ENCODE results near the gene CUBN.
"Not testable (repeated sequence)": the region's sequence is repeated elsewhere in the genome, so short reads cannot be mapped to it uniquely, and the experiment has no call there.

The CUBN gene

DNA sequence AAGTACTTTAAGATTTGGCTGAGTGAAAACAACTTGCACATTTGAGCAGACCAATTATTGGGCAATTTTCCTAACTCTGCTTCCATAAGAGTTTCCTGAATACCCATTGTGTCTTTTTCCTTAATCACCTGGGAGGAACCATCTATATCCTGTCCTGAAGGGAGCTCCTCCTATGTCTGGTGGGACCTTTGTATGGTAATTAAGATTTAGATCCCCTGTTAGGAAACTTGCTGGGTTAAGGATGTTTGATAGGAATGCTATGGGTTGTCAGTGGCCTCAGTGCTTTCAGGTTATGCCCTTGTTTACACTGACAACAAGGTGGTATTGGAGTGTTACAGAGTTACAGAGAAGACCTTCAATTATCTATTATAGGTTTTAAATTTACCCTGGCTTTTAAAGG, 116.9 kb downstream of the CUBN start:
- not testable (repeated sequence) for H3K4me3 ChIP-seq (ENCODE audit: low read depth, low read length); H3K9me3 ChIP-seq (ENCODE audit: control insufficient read depth, insufficient read depth, low read length); H3K4me1 ChIP-seq (ENCODE audit: control insufficient read depth, insufficient read depth, low read length); H3K27me3 ChIP-seq (ENCODE audit: control insufficient read depth, insufficient read depth, low read length); H3K36me3 ChIP-seq (ENCODE audit: control insufficient read depth, insufficient read depth, low read length); H3K9ac ChIP-seq (ENCODE audit: low read depth, low read length)

DNA sequence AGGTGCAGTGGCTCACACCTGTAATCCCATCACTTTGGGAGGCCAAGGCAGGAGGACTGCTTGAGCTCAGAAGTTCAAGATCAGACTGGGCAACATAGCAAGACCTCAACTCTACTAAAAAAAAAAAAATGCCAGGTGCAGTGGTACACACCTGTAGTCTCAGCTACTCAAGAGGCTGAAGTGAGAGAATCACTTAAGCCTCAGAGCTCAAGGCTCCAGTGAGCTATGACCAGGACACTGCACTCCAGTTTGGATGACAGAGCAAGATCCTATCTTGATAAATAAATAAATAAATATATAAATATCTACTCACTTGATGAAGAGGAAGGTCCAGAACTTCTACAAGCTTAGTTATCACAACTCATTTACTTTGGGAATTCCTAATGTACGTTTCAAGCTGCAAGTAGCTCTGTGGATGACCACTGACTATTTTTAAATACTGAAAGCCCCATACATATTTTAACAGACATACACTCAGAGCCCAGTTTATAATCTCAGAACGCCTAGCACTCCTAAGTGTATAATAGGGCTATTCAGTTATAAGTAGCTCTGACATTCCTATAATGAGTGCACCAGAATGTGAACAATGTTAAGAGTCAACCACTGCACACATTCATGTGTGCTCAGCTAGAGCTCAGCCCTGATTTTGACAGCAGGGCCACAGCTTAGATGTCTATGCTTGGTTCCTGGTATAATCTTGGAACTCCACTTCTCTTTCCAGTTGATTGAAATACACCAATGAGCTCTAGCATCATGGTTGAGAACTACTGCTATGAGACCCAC, 119.1 kb downstream of the CUBN start:
- Histone ChIP-seq H3K9ac (ENCODE audit: low read depth, low read length) (no peak overlapping the region), H3K4me3 (ENCODE audit: low read depth, low read length) (no peak overlapping the region), H3K36me3 (ENCODE audit: control insufficient read depth, insufficient read depth, low read length) (no peaks in the 10 kb centered on the region)

DNA sequence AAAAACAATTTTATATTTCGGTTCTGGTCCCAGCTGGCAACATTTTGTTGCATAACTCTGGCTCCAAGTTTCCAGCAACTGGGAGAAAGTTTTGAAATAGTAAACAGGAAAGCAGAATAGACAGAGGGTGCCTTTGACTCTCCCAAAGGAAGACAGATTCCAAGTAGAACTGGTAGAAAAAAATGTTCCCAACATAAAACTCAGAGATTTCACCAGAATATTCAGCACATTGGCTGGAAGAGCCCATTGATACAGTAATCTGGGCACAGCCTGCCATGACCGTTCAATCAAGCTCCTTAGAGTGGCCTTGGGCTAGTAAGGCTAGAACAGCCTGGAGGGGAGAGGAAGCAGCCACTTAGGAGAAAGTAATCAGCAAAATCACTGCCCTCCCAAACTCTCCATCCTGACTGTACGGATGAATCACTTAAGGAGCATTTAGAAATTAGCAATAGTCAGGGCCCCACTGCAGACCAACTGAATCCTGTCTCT, 120.4 kb downstream of the CUBN start:
- H3K4me3 ChIP-seq (ENCODE audit: low read depth, low read length): no peak overlapping the region

More for the DNA sequence above, 119.1 kb downstream of the CUBN start:
- Histone ChIP-seq H3K4me1 (ENCODE audit: control insufficient read depth, insufficient read depth, low read length) (no peaks in the 10 kb centered on the region), H3K9me3 (ENCODE audit: control insufficient read depth, insufficient read depth, low read length) (no peaks in the 10 kb centered on the region), H3K27me3 (ENCODE audit: control insufficient read depth, insufficient read depth, low read length) (no peaks in the 10 kb centered on the region)

GRCh38 chr10:17007418-17007770, 122.2 kb downstream of the CUBN start:
- Histone ChIP-seq H3K9me3 (ENCODE audit: control insufficient read depth, insufficient read depth, low read length) (no peaks in the 10 kb centered on the region), H3K4me1 (ENCODE audit: control insufficient read depth, insufficient read depth, low read length) (no peaks in the 10 kb centered on the region), H3K36me3 (ENCODE audit: control insufficient read depth, insufficient read depth, low read length) (no peaks in the 10 kb centered on the region), H3K9ac (ENCODE audit: low read depth, low read length) (no peak overlapping the region), H3K27me3 (ENCODE audit: control insufficient read depth, insufficient read depth, low read length) (no peaks in the 10 kb centered on the region), H3K4me3 (ENCODE audit: low read depth, low read length) (no peak overlapping the region)

More for the DNA sequence above, 120.4 kb downstream of the CUBN start:
- H3K27me3 ChIP-seq (ENCODE audit: control insufficient read depth, insufficient read depth, low read length): no peaks in the 10 kb centered on the region
- no peaks in the 10 kb centered on the region for H3K36me3 ChIP-seq (ENCODE audit: control insufficient read depth, insufficient read depth, low read length)
- no peaks in the 10 kb centered on the region for H3K4me1 ChIP-seq (ENCODE audit: control insufficient read depth, insufficient read depth, low read length)
- no peak overlapping the region for H3K9ac ChIP-seq (ENCODE audit: low read depth, low read length)
- H3K9me3 ChIP-seq (ENCODE audit: control insufficient read depth, insufficient read depth, low read length): no peaks in the 10 kb centered on the region

DNA sequence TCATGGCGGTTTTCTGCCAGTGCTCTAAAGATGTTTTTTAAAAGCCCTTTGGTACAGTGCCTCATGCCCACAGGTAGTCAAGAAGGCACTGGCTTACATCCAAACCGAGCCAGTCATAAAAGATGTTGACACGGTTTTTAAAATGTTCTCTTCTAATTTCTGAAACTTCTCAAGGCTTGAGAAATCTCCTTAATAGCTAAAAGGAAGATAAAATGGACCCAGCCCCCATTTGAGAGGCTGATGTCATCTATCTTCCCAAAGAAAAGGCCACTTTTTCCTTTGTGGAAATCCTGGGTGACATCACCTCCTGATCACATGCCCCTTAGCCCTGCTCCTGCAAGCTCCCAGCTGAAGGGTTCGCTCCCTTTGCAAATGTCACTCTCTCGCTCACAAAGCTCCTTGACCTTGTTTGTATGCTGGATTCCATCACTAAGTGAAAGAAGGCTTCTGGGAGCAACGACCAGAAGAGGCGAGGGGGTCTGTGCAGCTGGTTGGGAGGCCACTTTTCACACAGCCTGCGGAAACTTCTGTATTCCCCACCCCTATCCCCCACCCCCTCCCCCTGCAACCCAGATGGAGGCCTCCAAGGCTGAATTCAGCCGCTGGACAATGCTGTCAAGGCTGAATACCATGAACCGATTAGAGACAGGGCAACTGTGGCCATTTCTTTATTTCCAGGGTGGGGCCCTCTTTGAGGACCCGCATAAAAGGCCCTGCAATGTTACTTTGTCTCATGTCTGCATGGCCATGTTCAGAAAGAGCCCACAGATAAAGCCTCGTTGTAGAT, 122.8 kb downstream of the CUBN start:
- Histone ChIP-seq H3K36me3 (ENCODE audit: control insufficient read depth, insufficient read depth, low read length) (no peaks in the 10 kb centered on the region), H3K27me3 (ENCODE audit: control insufficient read depth, insufficient read depth, low read length) (no peaks in the 10 kb centered on the region), H3K9me3 (ENCODE audit: control insufficient read depth, insufficient read depth, low read length) (no peaks in the 10 kb centered on the region), H3K9ac (ENCODE audit: low read depth, low read length) (no peak overlapping the region), H3K4me3 (ENCODE audit: low read depth, low read length) (no peak overlapping the region), H3K4me1 (ENCODE audit: control insufficient read depth, insufficient read depth, low read length) (no peaks in the 10 kb centered on the region)

DNA sequence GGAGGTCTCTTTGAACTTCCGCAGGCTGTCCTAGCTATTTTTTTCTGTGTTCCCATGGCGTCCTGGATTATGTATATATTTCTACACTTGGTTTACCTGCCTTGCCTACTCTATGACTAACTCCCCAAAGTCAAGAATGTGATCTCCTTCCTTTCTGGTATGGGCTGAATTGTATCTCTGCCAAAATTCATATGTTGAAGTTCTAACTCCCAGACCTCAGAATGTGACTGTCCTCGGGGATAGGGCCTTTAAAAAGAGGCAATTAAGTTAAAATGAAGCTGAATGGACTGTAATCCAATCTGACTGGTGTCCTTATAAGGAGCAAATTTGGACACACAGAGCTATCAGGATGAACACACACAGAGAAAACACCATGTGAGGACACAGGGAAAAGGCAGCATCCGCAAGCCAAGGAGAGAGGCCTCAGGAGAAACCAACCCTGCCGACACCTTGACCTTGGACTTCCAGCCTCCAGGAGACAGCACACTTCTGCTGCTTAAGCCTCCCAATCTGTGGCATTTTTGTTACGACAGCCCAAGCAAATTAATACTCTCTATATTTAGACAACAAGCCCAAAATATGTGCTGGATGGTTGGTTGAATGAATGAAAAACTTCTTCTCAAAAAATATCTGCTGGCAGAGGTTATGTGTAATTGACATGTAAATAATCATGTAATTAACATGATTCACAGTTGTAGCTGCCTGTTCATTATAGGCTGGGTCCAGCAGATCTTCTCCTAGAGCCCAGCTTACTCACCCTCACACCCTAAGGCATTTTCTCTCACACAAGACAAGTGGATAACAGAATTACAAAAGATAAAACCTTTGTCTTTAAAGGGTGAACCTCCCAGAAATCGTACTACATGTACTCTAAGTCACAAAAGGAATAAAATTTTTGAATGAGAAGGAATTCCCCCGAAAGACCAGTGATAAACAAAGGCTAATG, 123.7 kb downstream of the CUBN start:
- no peaks in the 10 kb centered on the region for H3K36me3 ChIP-seq (ENCODE audit: control insufficient read depth, insufficient read depth, low read length)
- H3K4me1 ChIP-seq (ENCODE audit: control insufficient read depth, insufficient read depth, low read length): no peaks in the 10 kb centered on the region
- no peak overlapping the region for H3K4me3 ChIP-seq (ENCODE audit: low read depth, low read length)
- no peaks in the 10 kb centered on the region for H3K9me3 ChIP-seq (ENCODE audit: control insufficient read depth, insufficient read depth, low read length)
- no peaks in the 10 kb centered on the region for H3K27me3 ChIP-seq (ENCODE audit: control insufficient read depth, insufficient read depth, low read length)
- H3K9ac ChIP-seq (ENCODE audit: low read depth, low read length): no peak overlapping the region

DNA sequence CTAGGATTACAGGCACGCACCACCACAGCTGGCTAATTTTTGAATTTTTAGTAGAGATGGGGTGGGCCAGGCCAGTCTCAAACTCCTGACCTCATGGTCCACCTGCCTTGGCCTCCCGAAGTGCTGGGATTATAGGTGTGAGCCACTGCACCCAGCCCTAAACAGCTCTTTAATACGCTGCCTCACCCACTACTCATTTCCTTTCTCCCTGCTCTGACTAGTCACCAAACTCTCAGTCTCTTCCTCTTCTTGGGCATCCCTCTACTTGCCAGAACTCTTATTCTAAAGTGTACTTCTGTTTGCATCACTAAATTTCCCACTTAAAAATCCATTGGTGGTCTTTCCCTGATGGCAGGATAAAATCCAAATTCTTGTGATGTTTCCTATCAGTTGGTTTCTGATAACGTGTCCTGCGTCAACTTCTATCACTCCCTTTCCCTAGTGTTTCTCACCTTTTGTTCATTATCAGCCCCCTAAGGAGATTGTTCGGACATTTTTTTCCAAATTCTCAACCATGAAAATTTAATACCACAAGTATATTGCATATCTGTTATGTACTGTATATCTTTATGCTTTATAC, 124.7 kb downstream of the CUBN start:
- no peak overlapping the region for H3K9ac ChIP-seq (ENCODE audit: low read depth, low read length)
- H3K4me1 ChIP-seq (ENCODE audit: control insufficient read depth, insufficient read depth, low read length): no peaks in the 10 kb centered on the region
- no peaks in the 10 kb centered on the region for H3K36me3 ChIP-seq (ENCODE audit: control insufficient read depth, insufficient read depth, low read length)
- H3K27me3 ChIP-seq (ENCODE audit: control insufficient read depth, insufficient read depth, low read length): no peaks in the 10 kb centered on the region
- no peaks in the 10 kb centered on the region for H3K9me3 ChIP-seq (ENCODE audit: control insufficient read depth, insufficient read depth, low read length)
- H3K4me3 ChIP-seq (ENCODE audit: low read depth, low read length): no peak overlapping the region

DNA sequence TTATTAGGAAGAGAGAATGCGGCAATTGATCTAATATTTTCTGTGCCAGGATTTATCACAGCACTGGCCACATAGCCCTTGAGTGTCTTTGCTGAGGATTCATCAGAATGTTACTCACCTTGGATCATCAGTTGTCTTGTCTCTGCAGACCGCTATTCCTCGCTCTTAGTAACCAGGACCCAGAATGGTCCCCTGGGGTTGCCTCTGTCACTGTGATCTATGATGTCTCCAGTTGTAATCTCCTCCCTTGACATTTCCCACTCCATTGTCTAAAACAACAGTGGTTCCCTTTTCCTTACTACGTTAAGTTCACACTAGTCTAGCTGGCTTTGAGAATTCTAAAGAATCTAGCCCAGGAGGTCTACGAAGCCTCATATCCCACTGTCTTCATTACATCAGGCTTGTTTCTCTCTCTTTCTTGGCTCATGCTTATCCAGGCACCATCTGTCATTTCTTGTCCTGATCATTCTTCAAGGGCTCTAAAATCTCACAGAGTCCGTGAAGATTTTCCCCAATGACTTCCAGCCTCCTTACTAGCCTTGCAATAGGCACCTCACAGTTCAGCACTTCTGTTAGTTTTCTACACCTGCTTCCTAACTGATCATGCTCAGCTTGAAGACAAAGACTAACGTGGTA, 125.8 kb downstream of the CUBN start:
- no peak overlapping the region for H3K4me3 ChIP-seq (ENCODE audit: low read depth, low read length)
- no peaks in the 10 kb centered on the region for H3K27me3 ChIP-seq (ENCODE audit: control insufficient read depth, insufficient read depth, low read length)
- H3K9me3 ChIP-seq (ENCODE audit: control insufficient read depth, insufficient read depth, low read length): no peaks in the 10 kb centered on the region
- H3K4me1 ChIP-seq (ENCODE audit: control insufficient read depth, insufficient read depth, low read length): no peaks in the 10 kb centered on the region
- H3K36me3 ChIP-seq (ENCODE audit: control insufficient read depth, insufficient read depth, low read length): no peaks in the 10 kb centered on the region
- H3K9ac ChIP-seq (ENCODE audit: low read depth, low read length): no peak overlapping the region

DNA sequence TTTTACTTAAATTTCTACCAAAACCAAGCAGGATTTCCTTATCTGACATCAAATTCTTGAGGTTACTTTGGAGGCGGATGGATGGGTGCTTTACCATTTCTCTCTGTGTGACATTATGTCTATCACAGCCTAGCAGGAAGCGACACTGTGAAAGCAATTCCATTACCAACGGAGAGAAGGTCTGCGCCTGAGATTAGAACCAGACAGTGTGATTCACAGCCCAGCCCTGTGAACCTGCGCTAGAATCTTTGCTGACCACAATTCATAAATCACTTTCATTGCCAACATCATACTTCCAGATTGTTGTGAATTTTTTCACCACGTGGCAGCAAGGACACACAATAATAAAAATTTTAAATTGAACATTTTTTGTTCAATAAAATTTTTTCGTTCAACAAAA, 126.5 kb downstream of the CUBN start:
- Histone ChIP-seq H3K36me3 (ENCODE audit: control insufficient read depth, insufficient read depth, low read length) (no peaks in the 10 kb centered on the region), H3K4me1 (ENCODE audit: control insufficient read depth, insufficient read depth, low read length) (no peaks in the 10 kb centered on the region), H3K4me3 (ENCODE audit: low read depth, low read length) (no peak overlapping the region), H3K9ac (ENCODE audit: low read depth, low read length) (no peak overlapping the region), H3K27me3 (ENCODE audit: control insufficient read depth, insufficient read depth, low read length) (no peaks in the 10 kb centered on the region), H3K9me3 (ENCODE audit: control insufficient read depth, insufficient read depth, low read length) (no peaks in the 10 kb centered on the region)

GRCh38 chr10:17001961-17002749, 127.5 kb downstream of the CUBN start:
- H3K36me3 ChIP-seq (ENCODE audit: control insufficient read depth, insufficient read depth, low read length): no peaks in the 10 kb centered on the region
- no peaks in the 10 kb centered on the region for H3K9me3 ChIP-seq (ENCODE audit: control insufficient read depth, insufficient read depth, low read length)
- H3K27me3 ChIP-seq (ENCODE audit: control insufficient read depth, insufficient read depth, low read length): no peaks in the 10 kb centered on the region
- no peaks in the 10 kb centered on the region for H3K4me1 ChIP-seq (ENCODE audit: control insufficient read depth, insufficient read depth, low read length)
- no peak overlapping the region for H3K9ac ChIP-seq (ENCODE audit: low read depth, low read length)
- no peak overlapping the region for H3K4me3 ChIP-seq (ENCODE audit: low read depth, low read length)
